GM19372 (cell line): ENCODE data around the gene CDK18.
"Not testable (repeated sequence)": the region's sequence is repeated elsewhere in the genome, so short reads cannot be mapped to it uniquely, and the experiment has no call there.

ENCODE experiments used
- ATAC-seq: cut with Tn5 transposase; IDR thresholded peaks from one replicate; pipeline ENCODE4 v1.9.1; 2021; ENCODE audit warnings: mild to moderate bottlenecking, low read depth, moderate library complexity; ENCODE audit not compliant: unreplicated experiment

Gene CDK18

DNA sequence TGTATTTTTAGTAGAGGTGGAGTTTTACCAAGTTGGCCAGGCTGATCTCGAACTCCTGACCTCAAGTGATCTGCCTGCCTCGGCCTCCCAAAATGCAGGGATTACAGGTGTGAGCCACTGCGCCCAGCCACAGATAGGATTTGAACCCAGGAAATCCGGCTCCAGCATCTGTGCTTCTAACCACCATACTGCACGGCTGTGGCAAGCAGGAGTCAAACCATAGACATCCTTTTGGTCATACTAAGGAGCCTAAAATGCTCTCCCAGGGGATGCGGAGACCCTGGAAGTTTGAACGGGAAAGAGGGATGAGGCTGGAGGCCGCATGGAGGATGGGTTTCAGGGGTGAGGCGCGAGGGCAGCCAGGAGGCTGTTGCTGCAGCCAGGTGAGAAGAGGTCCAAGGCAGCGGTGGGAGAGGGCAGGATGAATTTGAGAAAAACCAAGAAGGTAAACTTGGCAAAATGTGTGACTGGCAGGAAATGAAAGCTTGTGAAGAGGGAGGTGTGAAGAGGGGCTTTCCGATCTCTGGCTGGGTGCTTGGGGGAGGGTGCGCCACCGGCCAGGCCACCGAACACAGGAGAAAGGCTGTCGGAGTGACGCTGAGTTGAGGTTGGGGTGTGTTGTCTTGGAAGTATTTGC, 24.0 kb upstream of the CDK18 start:
- peak; percentile 58 for ATAC-seq

DNA sequence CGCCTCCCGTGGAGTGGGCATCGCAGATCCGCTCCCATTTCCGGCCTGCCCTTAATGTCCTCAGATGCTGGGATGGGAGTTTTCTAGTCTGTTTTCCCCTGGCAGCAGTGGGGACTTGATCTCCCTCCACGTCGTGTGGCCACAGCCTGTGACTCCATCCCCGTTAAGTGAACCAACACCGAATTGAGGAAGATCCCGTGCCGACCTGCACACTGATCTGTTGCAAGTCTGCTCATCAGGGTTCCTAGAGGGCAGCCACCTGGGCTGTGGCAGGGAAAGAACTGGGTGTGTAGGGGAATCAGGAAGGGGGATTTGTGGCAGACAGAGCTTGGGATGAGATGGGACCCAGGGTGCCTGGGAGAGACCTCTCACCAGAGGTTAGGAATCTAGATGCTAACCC, 23.3 kb upstream of the CDK18 start:
- no peak for ATAC-seq

DNA sequence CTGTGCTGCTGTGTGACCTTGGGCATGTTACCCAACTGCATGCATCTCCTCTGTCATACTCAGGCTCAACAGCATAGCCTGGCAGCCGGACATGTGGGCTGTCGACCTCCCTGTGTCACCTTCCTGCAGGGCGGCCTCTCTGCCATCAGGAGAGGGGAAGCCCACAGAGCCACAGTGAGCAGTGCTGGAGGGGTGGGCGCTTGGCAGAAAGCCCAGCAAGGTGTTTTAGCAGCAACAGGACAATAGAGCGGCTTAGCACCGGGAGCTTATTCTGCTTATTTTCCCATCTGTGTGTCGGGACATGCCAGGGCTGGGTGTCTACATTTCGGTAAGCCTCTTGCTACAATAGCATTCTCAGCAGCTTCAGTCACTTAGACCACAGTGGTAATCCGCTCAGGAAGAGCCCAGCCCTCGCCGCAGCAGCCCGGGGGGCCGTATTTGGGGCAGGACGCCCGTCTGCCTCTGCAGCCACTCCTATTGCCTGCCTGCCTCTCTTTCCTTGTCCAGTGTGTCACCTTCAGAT, 22.8 kb upstream of the CDK18 start:
- no peak for ATAC-seq

- ATAC-seq, result not testable (repeated sequence)
Measured at GRCh38 chr1:205482587-205482986, 21.9 kb upstream of the CDK18 start.

DNA sequence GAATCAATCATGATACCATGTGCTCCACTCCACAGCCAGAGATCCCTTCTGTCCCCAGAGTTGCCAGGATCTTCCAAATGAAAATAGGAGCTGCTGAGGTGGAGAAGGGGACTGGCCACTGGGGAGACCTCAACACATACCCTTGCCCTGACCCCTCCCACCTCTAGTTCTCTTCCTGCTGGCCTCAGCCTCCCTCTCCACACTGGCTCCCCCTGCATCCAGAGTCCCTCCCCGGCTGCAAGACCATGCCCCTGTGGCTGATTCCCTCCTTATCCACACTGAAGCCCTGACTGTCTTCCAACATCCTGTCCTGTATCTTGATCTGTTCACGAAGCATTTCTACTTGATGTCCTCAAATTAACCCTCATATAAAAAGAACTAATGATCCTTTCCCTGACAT, 21.1 kb upstream of the CDK18 start:
- ATAC-seq, result no peak

DNA sequence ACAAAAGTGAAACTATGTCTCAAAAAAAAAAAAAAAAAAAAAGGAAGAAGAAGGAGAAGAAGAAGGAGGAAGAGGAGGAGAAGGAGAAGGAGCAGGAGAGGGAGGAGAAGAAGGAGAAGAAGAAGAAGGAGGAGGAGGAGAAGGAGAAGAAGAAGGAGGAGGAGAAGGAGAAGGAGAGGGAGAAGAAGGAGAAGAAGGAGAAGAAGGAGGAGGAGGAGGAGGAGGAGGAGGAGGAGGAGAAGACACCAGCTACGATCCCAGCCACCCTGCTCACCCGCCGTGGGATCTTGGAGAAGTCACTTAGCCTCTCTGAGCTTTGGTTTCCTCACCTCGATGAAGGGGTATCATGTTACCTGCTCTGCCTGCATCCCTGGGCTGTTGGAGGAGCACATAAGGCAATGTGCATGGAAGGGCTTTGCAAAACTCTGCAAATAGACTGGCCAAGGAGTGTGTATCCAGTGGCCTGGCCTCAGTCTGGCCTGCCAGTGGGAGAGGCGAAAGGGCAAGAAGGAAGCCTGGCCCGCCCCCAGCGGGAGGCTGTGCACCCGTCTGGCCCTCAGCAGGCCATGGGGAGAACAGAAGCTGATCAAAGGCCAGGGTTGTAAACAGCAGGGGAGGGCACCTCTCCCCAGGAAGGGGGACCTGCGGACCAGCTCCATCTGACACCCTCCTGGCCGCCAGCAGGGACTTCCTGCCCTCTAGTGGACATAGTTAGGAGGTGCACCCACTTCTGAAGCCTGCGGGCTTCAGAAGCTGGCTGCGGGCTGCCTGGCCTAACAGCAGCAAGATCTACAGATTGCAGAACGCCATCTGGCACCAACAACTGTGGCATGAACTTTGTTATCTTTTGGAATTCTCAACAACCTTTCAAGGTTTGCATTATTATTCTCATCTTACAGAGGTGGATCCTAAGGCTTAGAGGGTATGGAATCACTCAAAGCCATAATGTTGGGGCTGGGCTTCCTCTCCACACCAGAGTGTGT, 19.2 kb upstream of the CDK18 start:
- ATAC-seq, result no peak

DNA sequence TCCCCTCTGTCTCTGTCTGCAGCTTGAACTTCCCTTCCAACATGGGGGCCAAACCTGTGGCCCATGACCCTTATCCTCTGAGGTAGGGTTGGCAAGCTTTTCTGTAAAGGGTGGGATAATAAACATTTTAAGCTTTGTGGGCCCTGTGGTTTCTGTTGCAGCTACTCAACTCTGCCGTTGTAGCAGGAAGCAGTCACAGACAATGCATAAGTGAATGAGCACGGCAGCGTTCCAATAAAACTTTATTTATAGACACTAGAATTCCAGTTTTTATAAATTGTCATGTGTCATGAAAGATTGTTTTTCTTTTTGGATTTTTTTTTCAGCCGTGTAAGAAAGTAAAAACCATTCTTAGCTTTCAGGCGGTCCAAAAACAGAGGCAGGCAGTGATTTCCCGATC, 18.2 kb upstream of the CDK18 start:
- no peak for ATAC-seq

GRCh38 chr1:205488074-205488723, 16.3 kb upstream of the CDK18 start:
- no peak for ATAC-seq

- no peak for ATAC-seq
Measured at GRCh38 chr1:205491794-205492193, 12.7 kb upstream of the CDK18 start.

- ATAC-seq, result no peak
Measured at GRCh38 chr1:205492201-205492667, 12.2 kb upstream of the CDK18 start.

- ATAC-seq, result no peak
Measured at GRCh38 chr1:205492774-205493173, 11.7 kb upstream of the CDK18 start.

- ATAC-seq, result no peak
Measured at GRCh38 chr1:205493241-205494085, 11.0 kb upstream of the CDK18 start.

DNA sequence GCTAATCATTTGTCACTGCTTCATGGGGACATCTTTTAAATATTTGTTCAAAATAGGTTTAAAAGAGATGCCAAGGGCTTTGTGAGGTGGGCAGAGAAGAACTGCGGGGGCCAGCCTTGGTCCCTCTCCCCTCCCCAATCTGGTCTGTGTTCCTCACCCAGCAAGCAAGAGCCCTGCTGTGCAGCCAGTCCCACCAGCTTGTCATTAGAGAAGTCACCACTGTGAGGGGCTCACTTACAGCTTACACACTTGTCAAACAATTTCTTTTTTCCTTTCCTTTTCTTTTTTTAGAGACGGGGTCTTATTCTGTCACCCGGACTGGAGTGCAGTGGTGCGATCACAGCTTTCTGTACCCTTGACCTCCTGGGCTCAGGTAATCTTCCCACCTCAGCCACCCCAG, 10.4 kb upstream of the CDK18 start:
- ATAC-seq, result no peak

DNA sequence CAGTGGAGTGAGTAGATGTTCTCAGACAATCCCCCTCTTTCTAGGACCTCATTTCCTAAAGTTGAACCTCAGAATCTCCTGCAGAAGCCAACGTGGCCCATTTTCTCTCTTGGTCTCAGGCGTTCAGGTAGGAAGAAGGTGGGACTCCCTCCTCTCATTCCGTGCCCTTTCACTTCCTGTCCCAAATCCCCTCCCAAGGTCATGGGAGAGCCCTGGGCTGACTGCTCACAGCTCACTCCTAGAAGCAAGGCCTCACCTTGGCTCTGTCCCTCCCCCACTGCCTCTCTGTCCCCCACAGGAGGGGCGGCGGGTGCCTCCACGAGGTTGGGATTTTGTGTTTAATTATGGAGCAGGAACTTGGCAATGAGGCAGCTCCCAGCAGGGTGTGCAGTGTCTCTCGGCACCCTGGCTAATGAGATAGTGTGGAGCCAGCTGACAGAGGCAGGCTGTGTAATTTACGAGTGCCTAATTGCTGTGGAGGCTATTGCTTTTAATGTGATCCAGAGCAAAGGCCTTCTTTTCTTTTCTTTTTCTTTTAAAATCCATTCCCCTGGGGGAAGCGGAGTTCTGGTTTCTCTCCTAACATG, 9.1 kb upstream of the CDK18 start:
- ATAC-seq, result no peak

DNA sequence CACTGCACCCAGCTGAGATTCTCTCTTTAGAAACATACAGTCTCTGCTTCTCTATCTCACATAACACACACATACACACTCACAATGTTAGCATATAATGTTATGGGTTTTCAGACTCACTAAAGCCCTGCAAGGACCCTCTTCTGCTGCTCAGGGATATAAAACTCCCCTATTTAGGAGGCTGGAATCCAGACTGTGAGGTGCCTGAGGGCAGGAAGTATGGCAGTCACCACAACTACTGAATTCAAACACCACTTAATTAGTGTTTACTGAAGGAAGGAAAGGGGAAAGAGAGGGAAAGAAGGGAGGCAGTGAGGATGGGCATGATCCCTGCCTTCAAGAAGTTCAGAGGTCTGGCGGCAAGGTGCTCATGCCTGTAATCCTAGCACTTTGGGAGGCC, 7.8 kb upstream of the CDK18 start:
- no peak for ATAC-seq

DNA sequence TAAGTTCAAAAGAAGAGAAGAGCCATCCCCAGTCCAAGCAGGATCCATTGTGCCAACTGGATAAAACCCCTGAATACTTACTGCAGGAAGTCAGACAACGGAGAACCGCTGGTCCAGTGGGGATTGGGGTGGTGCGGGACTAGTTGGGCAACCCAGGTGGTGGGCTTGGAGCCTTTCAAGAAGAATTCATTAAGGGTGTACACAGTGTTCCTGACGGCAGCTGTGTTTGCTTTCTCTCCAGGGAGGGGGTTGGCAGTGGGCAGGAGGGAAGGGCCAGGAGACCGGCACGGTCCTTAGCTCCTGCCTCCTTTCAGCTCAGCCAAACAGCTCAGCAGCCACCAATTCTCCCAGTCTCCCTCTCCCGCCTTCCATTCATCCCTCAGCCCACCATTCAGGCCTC, 7.1 kb upstream of the CDK18 start:
- ATAC-seq, result no peak

- ATAC-seq, result no peak
Measured at GRCh38 chr1:205499789-205500188, 4.7 kb upstream of the CDK18 start.

DNA sequence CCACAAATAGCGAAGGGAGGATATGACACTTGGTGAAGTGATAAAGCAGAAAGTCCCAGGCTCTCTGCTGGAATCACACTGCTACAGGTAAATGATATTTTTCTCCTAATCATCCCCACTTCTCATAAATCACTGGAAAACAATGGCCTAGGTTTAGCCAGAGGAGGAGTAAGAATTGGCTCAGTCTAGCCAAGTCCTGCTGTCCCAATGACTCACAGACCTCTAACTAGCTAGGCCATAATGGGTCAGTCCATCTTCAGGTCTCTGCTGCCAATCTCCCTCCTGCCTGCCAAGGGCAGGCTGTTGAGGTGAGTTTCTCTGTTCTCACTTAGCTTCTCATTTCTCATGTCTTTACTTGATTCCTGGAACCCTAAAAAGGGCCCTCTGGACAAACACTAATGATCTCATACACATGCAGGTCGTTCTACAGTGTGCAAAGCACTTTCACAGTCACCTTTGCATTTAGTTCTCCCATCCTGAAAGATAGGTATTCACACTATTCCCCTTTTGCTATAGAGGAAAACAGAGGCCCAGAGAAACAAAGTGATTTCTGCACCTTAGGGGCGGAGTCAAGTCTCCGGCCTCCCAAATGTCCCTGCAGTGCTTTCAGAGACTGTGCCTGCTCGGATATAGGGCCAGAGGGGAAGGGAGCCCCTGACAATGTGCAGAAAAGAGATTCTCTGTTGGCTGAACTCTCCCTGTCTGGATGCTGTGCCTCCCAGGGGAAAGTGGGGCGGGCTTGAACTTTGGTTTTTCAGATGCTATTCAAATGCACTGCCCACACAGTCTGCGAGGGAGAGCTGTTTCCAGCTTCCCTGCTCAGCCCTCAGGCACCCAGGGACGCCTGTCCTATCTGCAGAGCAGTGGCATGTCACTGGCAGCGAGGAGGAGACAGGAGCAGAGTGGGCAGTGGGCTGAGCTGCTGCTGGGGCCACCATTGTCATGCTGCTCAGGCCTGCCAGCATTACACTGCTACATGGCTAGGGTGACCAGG, 3.9 kb upstream of the CDK18 start:
- ATAC-seq, result no peak
